GM23338 (cell line): Measurements from ENCODE around the gene SPTBN2. TPM values are rescaled to one million over a fixed set of nuclear protein-coding genes. Genes with fewer than 3 reads are reported as not detected.

Source experiments
- ATAC-seq: fragments of 200-7000 bp; cut with Tn5 transposase; 3 replicates; pipeline ENCODE4 v1.9.1; 2020
- DNase-seq: peaks from one replicate; pipeline ENCODE4 v3.0.0-alpha.2; 2015; ENCODE audit warnings: low spot score
- H2AFZ ChIP-seq: fragments of 200-600 bp; sonication (generic); 2 replicates; pipeline ENCODE4 v1.8.0; 2016; ENCODE audit warnings: antibody characterized with exemption, mild to moderate bottlenecking, moderate library complexity
- H3F3A ChIP-seq: fragments of 200-600 bp; sonication (generic); replicated peaks from 2 replicates; pipeline ENCODE4 v1.8.0; 2017; ENCODE audit warnings: antibody characterized with exemption, mixed run types, low read depth
- H3K27ac ChIP-seq: fragments of 200-600 bp; sonication (generic); 2 replicates; pipeline ENCODE4 v1.6.1; 2016; ENCODE audit warnings: low read depth
- H3K27me3 ChIP-seq: fragments of 200-600 bp; sonication (generic); 2 replicates; pipeline ENCODE4 v1.8.0; 2016; ENCODE audit warnings: mild to moderate bottlenecking, mixed run types, moderate library complexity; ENCODE audit not compliant: insufficient read depth
- H3K36me3 ChIP-seq: fragments of 200-600 bp; sonication (generic); 2 replicates; pipeline ENCODE4 v1.8.0; 2016; ENCODE audit warnings: mild to moderate bottlenecking; ENCODE audit not compliant: insufficient read depth
- H3K4me1 ChIP-seq: fragments of 200-600 bp; sonication (generic); 2 replicates; pipeline ENCODE4 v1.8.0; 2016; ENCODE audit warnings: mild to moderate bottlenecking, moderate library complexity; ENCODE audit not compliant: insufficient read depth
- H3K4me2 ChIP-seq: fragments of 200-600 bp; sonication (generic); 2 replicates; pipeline ENCODE4 v1.7.1; 2017; ENCODE audit warnings: mixed run types
- H3K4me3 ChIP-seq: fragments of 200-600 bp; sonication (generic); 2 replicates; pipeline ENCODE4 v1.6.1; 2016; ENCODE audit warnings: mixed run types
- H3K79me2 ChIP-seq: fragments of 200-600 bp; sonication (generic); replicated peaks from 2 replicates; pipeline ENCODE4 v1.8.0; 2017; ENCODE audit warnings: mild to moderate bottlenecking; ENCODE audit not compliant: insufficient read depth
- H3K9me2 ChIP-seq: fragments of 200-600 bp; sonication (generic); 2 replicates; pipeline ENCODE4 v1.8.0; 2017; ENCODE audit not compliant: insufficient read depth
- H4K20me1 ChIP-seq: fragments of 200-600 bp; sonication (generic); replicated peaks from 2 replicates; pipeline ENCODE4 v1.8.0; 2017; ENCODE audit warnings: mild to moderate bottlenecking; ENCODE audit not compliant: insufficient read depth
- H3K27ac Mint-ChIP-seq: 2 replicates; pipeline ENCODE4 v1.8.0; 2020; ENCODE audit warnings: inconsistent platforms, mild to moderate bottlenecking, moderate library complexity, mixed read lengths
- H3K27me3 Mint-ChIP-seq: 3 replicates; pipeline ENCODE4 v1.8.0; 2022; ENCODE audit warnings: low read depth, mild to moderate bottlenecking, moderate library complexity, mixed read lengths, inconsistent platforms; ENCODE audit not compliant: insufficient read depth, poor library complexity
- H3K36me3 Mint-ChIP-seq: 3 replicates; pipeline ENCODE4 v1.8.0; 2021; ENCODE audit warnings: low read depth, mild to moderate bottlenecking, inconsistent platforms, moderate library complexity, mixed read lengths
- H3K4me1 Mint-ChIP-seq: 3 replicates; pipeline ENCODE4 v1.8.0; 2020; ENCODE audit warnings: mild to moderate bottlenecking, inconsistent platforms, mixed read lengths
- H3K4me3 Mint-ChIP-seq: 3 replicates; pipeline ENCODE4 v1.8.0; 2021; ENCODE audit warnings: moderate library complexity, mild to moderate bottlenecking, inconsistent platforms, mixed read lengths
- H3K9me3 Mint-ChIP-seq: 3 replicates; pipeline ENCODE4 v1.8.0; 2020; ENCODE audit warnings: moderate library complexity, mild to moderate bottlenecking, inconsistent platforms, mixed read lengths
- EZH2phosphoT487 ChIP-seq: fragments of 200-600 bp; sonication (generic); IDR thresholded peaks from one replicate; pipeline ENCODE4 v1.8.1; 2018; ENCODE audit warnings: antibody characterized with exemption; ENCODE audit not compliant: unreplicated experiment
- REST ChIP-seq: IDR thresholded peaks from one replicate; pipeline ENCODE4 v1.6.1; 2018; ENCODE audit warnings: antibody characterized with exemption; ENCODE audit not compliant: unreplicated experiment
- STAT1 ChIP-seq: IDR thresholded peaks from one replicate; pipeline ENCODE4 v1.6.1; 2016; ENCODE audit warnings: antibody characterized with exemption; ENCODE audit not compliant: unreplicated experiment
- ZNF462 ChIP-seq: fragments of 250-450 bp; sonication (Bioruptor Pico); IDR thresholded peaks from 2 replicates; pipeline ENCODE4 v1.5.0; 2020; ENCODE audit warnings: mild to moderate bottlenecking, moderate library complexity
- polyA plus RNA-seq: library from polyadenylated mRNA; unstranded; fragments of >200 nt; fragmentation: Nextera tagmentation; extraction: Ambion mirVana; gene quantifications from 2 replicates; pipeline ENCODE4 v1.2.1, GENCODE V29; 2016
- total RNA-seq: library from RNA; depleted of rRNA; stranded (reverse); fragments of >200 nt; shearing (Covaris generic); gene quantifications from 2 replicates; pipeline ENCODE4 v1.2.3, GENCODE V29; 2014
- TF ChIP-seq, protein P1 (sequence below): IDR thresholded peaks from 2 replicates; pipeline ENCODE4 v1.6.1; 2016; ENCODE audit warnings: antibody characterized with exemption
- TF ChIP-seq, protein P2 (sequence below), 2 experiments: fragments of 200-600 bp in 1 of 2; sonication (generic) in 1 of 2; conservative IDR thresholded peaks; 2 replicates each; pipeline versions ENCODE4 v1.5.1 to v1.6.1; 2016 to 2017; ENCODE audit warnings: antibody characterized with exemption in 2 of 2, low read depth in 2 of 2, mild to moderate bottlenecking in 2 of 2, moderate library complexity in 1 of 2

SPTBN2 gene
- total and polyA plus RNA-seq, 2 experiments from 2014 or later: 7.7 to 49.1 TPM

DNA sequence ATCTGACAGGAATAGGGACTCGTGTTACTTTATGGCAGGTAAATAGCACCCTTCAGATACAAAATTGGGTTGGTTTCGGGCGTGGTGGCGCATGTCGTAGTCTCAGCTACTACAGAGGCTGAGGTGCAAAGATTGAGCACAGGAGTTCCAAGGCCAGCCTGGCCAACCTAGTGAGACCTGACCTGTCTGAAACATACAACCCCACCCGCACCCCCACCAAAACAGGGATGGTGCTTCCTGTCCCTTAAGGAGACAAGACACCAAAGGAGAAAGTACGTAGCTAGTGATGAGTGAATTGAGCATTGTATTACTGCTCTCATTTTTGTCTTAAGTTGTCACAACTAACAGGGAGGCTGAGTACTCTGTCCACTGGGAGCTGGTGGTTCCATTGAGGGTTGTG lies 76.4 kb downstream of the SPTBN2 start (continued):
- no peak for TF ChIP-seq ZNF462 (CRISPR knock-in tag)

DNA sequence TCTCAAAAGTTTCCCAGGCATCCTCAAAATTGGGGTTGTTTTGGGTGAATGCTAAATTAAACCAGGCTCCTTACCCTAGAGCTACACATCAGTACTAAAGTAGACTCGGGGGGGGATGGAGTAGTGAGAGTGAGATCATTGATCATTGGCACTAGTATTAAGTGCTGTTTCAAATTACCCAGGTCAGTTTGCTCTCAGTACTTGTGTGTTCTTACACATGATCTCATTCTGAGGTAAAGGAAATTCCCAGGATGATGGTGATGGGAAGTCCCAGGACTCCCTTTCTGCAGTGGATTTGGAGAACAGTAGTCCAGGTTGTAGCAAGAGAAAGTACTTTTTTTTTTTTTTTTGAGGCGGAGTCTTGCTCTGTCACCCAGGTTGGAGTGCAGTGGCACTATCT lies 78.0 kb downstream of the SPTBN2 start:
- Histone ChIP-seq H3F3A (peaks cover 34% of the 10 kb centered on the region), H2AFZ (no peak overlapping the region), H3K4me1 (no peaks in the 10 kb centered on the region), H3K27ac (no peak overlapping the region), H3K27me3 (no peaks in the 10 kb centered on the region), H3K79me2 (peaks cover 97% of the 10 kb centered on the region), H3K9me2 (no peaks in the 10 kb centered on the region), H4K20me1 (peaks cover 72% of the 10 kb centered on the region), H3K36me3 (peaks cover 37% of the 10 kb centered on the region), H3K4me2 (no peak overlapping the region), H3K4me3 (no peak overlapping the region)
- H3K36me3 Mint-ChIP-seq: peaks cover 75% of the 10 kb centered on the region
- no peak for ATAC-seq
- peaks cover 2% of the 10 kb centered on the region; the same call in 1 of the 3 replicates for H3K4me1 Mint-ChIP-seq
- no peaks in the 10 kb centered on the region for H3K9me3 Mint-ChIP-seq
- peaks cover 20% of the 10 kb centered on the region for H3K27me3 Mint-ChIP-seq
- H3K4me3 Mint-ChIP-seq: no peak overlapping the region
- TF ChIP-seq REST (no peak), STAT1 (no peak), EZH2phosphoT487 (no peak)
- TF ChIP-seq, protein P1, sequence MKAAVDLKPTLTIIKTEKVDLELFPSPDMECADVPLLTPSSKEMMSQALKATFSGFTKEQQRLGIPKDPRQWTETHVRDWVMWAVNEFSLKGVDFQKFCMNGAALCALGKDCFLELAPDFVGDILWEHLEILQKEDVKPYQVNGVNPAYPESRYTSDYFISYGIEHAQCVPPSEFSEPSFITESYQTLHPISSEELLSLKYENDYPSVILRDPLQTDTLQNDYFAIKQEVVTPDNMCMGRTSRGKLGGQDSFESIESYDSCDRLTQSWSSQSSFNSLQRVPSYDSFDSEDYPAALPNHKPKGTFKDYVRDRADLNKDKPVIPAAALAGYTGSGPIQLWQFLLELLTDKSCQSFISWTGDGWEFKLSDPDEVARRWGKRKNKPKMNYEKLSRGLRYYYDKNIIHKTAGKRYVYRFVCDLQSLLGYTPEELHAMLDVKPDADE: no peak
- TF ChIP-seq, protein P2, sequence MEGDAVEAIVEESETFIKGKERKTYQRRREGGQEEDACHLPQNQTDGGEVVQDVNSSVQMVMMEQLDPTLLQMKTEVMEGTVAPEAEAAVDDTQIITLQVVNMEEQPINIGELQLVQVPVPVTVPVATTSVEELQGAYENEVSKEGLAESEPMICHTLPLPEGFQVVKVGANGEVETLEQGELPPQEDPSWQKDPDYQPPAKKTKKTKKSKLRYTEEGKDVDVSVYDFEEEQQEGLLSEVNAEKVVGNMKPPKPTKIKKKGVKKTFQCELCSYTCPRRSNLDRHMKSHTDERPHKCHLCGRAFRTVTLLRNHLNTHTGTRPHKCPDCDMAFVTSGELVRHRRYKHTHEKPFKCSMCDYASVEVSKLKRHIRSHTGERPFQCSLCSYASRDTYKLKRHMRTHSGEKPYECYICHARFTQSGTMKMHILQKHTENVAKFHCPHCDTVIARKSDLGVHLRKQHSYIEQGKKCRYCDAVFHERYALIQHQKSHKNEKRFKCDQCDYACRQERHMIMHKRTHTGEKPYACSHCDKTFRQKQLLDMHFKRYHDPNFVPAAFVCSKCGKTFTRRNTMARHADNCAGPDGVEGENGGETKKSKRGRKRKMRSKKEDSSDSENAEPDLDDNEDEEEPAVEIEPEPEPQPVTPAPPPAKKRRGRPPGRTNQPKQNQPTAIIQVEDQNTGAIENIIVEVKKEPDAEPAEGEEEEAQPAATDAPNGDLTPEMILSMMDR (conservative IDR thresholded peaks at IDR 0.05; ENCODE audit: low read depth in 2 of 2): no peak
- H3K27ac Mint-ChIP-seq: no peak overlapping the region
- no peak for DNase-seq
